DMS153 (cell line): ENCODE data around the gene UBA7.
A peak's percentile ranks its signal among the peaks of the same experiment; 100 is the strongest.

Experiments used
- DNase-seq: peaks from one replicate; lab custom pipeline; 2025; lab: John Stamatoyannopoulos, UW

UBA7 gene

DNA sequence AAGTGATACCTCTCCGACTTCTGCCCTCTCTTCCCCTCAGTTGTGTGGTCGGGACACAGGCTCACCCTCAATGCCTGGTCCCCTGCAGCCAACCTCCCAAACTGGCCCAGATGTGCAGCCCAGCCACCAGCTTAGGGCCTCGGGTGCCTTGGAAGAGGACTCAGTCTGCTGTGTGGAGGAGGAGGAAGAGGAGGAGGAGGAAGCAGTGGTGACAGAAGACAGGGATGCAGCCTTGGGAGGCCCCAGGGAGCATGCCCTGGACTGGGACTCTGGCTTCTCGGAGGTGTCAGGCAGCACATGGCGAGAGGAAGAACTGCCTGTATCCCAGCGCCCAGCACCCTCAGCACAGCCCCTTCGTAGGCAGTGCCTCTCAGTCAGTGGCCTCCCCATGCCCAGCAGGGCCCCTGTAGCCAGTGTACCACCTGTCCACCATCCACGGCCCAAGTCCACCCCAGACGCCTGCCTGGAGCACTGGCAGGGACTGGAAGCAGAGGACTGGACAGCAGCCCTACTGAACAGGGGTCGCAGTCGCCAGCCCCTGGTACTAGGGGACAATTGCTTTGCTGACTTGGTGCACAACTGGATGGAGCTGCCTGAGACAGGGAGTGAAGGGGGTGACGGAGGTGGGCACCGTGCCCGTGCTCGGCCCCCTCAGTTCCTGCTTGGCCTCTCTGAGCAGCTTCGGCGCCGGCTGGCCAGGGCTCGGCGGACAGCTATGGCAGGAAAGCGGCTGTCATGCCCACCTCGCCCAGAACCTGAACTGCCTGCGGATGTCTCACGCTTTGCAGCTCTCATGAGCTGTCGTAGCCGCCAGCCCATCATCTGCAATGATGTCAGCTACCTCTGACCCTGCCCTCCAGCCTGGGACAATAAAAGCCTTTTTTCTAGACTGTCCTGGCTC lies 9.4 kb downstream of the UBA7 start:
- no peak for DNase-seq

DNA sequence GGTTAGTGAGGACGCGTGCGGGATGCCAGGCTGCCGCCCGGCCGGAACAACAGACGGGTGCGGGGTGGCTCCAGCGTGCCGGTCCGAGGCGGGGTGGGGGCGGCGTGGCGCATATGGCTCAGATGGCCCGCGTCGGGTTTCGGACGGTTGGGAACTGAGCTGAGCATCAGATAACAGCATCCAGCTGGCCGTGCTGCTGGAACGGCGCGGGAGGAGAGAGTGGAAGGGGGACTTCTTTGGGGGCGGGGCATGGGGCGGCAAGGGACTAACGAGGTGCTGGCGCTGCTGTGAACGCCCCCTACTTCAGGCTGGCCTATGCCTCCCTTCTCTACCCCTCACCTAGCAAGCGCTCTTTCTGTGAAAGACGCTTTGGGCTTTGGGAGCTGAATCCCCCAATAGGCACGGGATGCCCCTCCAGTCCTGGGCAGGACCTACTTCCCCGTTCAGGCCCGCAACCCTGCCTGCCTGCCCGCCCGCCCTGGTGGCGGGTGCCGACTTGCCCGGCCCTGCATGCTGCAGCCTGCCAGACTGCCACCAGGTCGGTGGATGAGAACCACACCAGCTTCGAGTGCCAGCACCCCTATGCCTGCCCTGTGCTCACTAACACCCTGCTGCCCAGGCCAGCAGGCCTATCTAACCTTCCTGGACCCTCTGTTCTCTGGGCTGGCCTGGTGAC lies 10.2 kb downstream of the UBA7 start:
- DNase-seq = no peak

DNA sequence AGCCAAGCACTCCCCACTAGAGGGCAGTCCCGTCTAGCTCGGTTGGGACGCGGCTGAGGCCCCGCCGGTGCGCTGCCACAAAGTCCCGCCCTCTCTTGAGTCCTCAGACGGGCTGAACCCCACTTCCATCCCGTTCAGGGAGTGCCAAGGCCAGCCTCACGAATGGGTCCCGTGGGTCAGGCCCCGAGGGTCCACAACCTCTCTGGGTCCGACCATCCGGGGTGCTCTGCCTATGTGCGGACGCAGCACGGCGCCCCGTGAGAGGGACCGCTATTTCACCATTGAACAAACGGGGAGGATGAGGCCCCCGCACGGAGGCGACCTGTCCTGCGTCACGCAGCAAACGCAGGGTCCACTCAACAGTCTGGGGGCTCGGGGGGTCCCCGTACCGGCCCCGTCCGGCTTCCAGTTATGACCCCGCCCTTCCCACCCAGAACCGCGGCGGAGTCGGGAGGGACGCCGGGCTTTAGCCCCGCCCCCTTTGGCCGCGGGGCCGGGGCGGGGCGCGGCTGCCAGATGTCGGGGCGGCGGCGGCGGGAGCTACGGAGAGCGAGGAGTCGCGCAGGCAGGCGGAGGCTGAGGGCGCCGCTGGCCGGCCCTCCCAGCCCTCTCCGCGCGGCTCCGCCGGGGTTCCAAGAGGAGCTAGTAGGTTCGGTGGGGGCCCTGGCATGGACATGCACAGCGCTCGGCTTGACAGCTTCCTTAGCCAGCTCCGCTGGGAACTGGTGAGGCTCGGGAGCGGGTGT lies 10.9 kb downstream of the UBA7 start, which contains the start of gene INKA1:
TSS of gene INKA1 (plus strand) at position 543 of the 746 bp plus-strand sequence. CDS start at position 675, 132 bp downstream.
- peak; percentile 29 for DNase-seq

DNA sequence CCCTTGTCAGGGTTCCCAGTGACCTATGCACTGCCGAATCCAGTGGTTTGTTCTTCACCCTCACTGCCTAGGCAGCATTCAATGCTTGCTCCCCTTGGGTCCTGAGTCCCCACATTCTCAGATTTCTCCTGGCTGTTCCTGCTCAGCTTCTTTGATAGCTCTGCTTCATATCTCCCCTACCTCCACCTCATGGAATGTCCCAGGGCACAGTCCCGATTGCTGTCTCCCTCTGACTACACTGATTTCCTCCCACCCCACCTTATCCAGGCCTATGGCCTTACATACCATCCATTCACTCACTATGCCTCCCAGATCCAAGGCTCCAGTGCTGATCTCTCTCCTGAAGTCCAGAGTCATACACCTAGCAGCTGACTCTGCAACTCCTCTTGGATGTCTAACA lies 12.6 kb downstream of the UBA7 start:
- no peak for DNase-seq

DNA sequence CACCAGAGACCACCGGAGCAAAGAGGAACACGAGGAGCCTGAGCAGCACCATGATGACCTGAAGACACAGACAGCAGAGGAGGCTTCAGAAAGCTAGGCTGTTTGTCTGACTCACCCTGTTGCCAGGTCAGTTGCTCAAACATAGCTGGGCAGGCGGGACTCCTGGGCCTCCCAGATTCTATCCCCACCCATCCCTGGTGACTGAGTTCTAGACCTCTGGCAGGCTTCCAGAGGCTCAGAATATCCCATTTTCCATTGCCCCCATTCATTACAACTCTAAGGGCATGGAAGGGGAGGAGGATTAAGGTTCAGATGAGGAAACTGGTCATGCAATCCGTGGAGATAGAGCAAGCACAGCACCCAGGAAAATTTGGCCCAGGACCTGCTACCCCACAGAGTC lies 14.0 kb downstream of the UBA7 start, which contains the start of gene CDHR4:
TSS of gene CDHR4 (minus strand) at position 113 of the 400 bp plus-strand sequence. CDS start at position 52, 61 bp downstream.
- no peak for DNase-seq

DNA sequence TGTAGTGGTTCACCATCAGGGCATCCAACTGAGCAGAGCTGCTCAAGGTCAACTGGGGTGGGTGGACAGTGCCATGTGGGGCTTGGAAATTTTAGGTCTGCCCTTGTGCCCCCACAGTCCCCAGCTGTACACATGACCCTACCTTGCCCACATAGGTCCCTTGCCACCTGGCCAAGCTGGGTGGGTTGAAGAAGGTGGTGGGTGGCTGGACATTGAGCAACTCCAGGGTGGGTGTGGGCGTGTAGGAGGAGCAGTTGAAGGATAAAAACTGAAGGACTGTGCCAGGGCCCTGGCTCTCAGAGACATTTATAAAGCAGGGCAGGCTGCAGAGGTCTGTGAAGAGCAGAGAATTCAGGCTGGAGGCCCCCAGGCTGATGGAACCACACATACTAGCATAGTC lies 14.6 kb downstream of the UBA7 start:
- DNase-seq = no peak

DNA sequence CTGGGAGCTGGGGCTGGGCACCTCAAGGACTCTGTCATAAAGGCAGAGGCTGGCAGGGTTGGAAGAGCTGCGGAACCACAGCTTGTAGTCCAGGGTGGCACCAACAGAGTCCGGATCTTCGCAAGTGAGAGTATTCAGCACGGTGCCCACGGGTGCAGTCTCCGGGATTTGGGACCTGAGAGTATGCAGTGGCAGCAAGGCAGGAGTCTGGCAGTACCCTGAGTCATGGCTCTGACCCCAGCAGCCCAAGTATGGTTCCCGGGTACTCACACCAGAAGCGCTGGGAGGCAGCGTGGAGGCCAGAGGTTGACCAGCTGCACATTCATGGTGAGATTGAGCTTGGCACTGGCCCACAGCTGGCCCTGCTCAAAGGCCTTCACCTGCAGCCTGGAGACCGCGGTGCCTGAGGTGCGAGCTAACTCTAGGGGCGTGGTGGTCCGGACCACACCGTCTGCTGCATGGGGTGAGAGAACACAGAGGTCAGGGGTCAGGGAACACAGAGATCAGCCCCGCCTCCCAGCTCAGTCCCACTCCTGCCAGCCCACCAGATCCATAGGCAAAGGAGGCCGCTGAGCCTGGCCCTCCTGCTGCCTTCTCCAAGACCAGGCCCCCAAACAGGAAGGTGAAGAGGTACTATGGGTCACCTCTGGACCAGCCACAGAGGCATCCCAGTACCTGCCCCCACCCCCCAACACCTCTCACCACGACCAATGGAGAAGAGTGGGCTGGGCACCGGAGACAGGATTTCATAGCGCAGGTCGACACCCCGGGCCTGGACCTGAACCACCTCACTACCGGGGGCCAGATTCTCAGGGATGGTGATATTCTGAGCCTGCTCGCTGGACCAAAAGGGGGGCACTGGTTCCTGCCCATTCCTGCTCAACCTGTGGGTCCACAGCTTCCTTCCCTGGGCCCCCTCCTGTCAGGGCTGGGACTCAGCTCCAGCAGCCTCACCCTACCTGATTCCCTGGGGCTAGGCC lies 18.5 kb downstream of the UBA7 start:
- no peak for DNase-seq

GRCh38 chr3:49794431-49794830 lies 19.3 kb downstream of the UBA7 start:
- no peak for DNase-seq

GRCh38 chr3:49793486-49794085 lies 20.2 kb downstream of the UBA7 start:
- no peak for DNase-seq

GRCh38 chr3:49792371-49793150 lies 21.2 kb downstream of the UBA7 start:
- no peak for DNase-seq

GRCh38 chr3:49791571-49791970 lies 22.2 kb downstream of the UBA7 start:
- no peak for DNase-seq

DNA sequence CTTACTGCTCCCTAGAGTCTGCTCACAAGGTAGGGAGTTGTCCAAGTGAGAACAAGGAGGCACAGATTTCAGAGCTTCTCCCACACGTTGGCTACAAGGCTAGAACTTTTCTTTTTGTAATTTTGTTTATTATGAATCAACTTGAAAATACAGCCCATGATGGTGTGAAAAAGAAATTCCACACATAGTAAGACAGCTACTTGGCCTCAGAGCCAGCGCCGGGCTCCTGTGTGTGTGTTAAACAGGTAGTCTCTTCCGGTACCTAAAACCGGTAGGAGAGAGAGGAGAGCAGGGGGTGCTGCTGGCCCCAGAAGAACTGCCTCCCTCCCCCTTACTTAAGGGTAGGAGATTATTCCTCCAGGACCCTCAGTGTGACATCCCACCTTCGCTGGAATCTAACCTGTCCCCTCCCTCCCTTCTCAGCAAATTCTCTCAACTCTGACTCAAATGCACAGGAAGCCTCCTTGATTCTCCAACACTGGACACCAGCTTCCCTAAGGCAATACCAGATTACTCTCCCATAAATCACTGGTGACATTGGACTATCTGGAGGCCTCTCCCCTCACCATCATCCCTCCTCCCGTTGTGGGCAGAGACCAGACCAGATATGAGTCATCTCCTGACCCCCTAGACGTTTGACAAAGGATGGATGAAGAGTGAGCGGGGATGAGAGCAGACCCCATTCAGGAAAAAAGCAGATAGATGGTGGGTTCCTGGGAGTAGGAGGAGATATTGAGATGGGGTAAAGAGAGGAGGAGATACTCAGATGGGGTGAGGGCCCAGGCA lies 22.9 kb downstream of the UBA7 start:
- no peak for DNase-seq

- DNase-seq = no peak
Observed at GRCh38 chr3:49788056-49788455, 25.7 kb downstream of the UBA7 start.

GRCh38 chr3:49787536-49787935 lies 26.2 kb downstream of the UBA7 start:
- no peak for DNase-seq

GRCh38 chr3:49787182-49787464 lies 26.6 kb downstream of the UBA7 start:
- DNase-seq = no peak

- peak; percentile 93 for DNase-seq
Observed at GRCh38 chr3:49786357-49787181, 27.2 kb downstream of the UBA7 start, which contains the start of gene IP6K1. Gene IP6K1, minus strand, starts transcription at chr3:49786542. Its CDS starts 38,502 bp downstream, at chr3:49748040.

DNA sequence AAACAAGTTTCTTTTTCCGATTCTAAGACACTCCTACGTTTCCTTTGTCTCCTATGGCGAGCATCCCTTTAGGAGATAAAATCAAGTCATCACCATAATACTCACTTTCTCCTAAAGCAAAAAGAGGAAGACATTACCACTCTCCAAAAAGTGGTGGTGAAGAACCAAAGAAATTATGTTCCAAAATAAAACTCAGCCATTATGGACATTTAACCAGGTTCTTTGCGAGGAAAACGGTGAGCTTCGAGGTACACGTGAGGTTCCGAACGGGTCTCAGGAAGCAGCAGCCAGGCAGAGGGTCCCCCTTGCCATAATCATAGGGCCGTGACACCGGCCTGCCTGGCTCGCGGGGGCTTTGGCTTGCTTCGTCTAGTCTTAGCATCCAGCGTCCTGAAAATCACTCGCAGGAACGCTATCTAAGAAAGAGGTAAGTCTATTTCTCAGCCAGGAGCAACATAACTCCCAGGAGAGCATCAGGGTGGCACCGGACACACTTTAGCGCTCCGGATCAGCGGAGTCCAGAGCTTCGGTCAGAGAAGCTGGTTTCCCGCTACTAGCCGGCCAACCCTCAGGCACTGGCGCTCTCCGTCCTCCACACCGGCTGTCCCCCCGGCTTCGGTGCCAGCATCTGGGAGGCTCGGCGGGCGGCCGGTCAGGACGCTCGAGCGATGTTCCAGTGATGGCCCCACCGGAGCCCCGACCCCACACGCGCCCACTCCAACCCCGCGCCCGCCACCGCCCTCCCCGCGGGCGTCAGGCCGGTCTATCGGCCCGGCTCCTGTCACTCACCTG lies 28.0 kb downstream of the UBA7 start:
- no peak for DNase-seq
